T-helper 22 cell (primary cell): ENCODE measurements around the gene PPP1R12B.
"Not testable (repeated sequence)": the region's sequence is repeated elsewhere in the genome, so short reads cannot be mapped to it uniquely, and the experiment has no call there.

Source experiments
- DNase-seq: peaks from one replicate; pipeline ENCODE4 v3.0.0-alpha.2; 2020; ENCODE audit warnings: low read depth

Gene PPP1R12B

DNA sequence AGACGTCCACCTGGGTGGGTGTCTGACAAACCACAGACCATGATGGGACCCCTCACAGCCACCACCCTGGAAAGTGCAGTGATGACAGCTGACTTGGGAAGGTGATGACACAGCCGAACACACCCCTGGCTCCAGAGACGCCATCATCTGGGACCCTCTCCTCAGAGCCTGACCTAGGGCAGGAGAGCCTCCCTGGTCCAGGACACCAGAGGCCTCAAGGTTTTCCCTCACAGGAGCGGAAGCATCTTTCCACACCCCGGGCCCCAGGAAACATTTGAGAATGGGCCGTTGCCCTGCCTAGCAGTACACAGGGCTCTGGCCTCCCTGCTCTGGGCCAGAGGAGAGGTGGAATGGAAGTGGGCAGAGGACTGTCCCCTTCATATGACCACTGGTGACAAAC, 282.0 kb downstream of the PPP1R12B start:
- no peak for DNase-seq

DNA sequence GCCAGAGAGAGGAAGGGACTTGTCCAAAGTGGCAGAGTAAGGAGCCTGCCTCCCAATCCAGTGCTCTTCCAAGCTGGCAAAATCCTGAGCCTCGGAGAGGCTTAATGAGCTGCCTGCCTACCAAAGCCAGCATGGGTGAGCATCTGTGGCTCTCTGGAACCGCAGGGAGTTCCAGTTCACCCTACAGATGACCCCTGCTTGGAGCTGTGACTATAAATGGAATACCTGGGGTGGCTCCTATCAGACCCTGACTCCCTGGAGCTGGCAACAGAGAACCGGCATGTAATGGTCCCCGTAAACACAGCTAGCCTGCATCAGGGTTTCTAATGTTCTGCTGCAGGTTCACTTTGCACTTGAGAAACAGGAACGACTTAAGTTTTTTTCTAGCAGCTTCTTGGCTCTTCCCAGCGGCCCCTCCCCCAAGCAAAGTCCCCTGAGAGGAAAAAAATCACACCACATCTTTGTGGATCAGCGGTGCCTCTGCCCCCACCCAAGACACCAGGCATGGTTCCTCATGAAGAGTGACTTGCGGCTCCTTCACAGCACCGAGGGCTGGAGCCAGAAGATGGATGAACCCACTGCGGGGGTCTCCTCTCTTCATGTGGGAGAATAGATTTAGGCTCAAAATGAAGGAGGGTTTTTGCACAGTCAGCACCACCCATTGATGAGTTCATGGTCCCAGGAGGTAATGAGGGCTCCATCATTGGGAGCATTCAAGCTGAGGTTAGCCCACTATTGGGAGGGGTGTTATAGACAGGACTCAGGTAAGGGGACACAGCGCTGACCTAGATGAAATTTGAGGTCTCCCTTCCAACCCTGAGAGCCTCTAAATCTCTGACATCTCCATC, 282.8 kb downstream of the PPP1R12B start:
- DNase-seq, result no peak

DNA sequence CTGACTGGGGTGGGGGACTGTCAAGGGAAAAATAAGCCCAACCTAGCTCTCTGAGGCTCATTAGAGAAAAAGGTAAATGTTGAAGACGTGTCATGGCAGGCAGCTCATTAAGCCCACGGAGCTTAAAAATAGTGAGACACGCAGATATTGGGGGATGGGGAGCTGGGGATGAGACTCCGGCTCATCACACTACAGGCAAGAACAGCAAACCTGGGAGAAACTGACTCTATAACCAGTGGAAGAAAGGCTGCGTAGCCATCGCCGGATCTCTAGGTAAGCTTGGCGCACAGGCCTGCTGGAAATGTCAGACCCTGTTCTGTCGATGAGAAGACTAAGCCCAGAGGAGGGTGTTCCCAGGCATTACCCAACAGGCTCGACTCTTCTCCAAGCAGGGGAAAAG, 283.7 kb downstream of the PPP1R12B start:
- DNase-seq, result no peak

DNA sequence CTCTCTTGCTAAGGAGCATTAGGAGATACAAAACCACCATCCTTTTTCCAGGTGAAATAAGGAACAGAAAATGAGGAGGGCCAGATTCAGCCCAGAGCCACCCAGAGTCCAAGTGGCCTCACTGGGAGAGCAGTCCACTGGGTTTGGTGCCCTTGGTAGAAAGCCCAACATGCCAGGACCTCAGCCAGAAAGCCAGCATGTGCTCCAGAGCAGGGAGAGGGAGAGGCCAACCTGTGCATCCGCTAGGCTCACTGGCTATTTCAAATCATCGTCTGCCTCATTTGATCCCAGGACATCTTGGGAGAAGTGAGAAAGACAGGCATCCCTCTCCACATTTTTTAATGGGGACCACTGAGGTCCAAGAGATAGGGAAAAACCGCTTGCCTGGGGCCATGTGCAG, 287.7 kb downstream of the PPP1R12B start:
- DNase-seq, result not testable (repeated sequence)

DNA sequence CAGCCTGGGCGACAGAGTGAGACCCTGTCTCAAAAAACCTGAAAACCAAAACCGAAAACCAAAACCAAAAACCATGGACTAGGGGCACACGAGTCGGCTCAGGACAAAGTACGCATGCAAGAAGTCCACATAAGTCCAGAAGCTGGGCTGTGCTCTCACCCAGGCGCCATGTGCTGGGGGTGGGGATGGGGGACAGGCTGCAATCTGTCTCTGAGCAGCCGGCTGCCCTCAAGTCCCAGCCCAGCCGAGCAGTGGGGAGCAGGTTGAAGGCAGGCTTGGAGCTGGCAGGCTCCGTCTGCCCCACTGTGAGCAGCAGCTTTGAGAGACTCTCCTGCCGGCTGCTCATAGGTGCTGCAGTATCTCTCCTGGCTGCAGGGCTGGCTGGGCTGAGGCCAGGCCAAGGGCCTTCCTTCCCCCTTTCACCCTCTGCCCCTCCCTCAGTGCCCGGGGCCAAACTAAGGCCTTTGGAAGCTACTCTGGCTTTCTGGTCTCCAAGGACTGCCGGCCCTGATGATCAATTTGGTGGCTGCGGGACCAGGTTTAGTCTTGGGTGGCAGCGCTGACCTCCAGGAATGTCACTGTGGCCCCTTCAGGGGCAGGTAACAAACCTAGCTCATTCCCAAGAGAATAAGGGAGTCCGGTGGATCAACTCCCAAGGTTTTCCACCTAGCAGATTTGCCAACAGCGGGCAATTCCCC, 289.0 kb downstream of the PPP1R12B start:
- not testable (repeated sequence) for DNase-seq

DNA sequence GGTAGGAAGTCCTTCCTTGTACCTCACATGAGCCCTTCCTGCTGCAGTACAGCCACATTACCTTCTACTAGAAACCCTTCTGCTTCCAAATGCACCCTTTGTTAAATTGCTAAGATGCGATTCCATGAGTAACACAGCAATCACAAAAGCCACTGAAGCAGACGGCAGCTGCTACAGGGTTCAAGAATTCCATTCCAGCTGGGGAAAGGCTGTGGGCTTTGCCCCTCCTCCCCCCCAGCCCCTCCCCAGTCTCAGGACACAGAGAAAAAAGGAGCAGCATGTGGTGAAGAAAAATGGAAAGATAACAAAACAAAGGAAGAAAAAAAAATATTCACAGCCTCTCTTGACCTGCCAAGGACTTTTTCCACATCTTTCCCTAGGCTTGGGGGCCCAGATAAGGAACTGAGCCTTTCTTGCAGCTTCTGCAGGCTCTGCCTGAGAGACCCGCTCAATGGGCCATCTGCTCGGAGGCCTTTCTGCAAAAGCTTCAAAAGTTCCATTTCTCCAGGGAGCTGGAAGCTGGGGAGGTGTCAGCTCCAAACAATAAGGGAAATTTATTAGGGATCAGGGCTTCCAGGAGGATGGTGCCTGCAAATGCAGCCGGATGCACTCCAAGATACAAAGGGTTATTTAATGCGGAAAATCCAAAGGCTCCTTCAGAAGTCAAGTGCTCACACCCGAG, 289.7 kb downstream of the PPP1R12B start:
- no peak for DNase-seq

DNA sequence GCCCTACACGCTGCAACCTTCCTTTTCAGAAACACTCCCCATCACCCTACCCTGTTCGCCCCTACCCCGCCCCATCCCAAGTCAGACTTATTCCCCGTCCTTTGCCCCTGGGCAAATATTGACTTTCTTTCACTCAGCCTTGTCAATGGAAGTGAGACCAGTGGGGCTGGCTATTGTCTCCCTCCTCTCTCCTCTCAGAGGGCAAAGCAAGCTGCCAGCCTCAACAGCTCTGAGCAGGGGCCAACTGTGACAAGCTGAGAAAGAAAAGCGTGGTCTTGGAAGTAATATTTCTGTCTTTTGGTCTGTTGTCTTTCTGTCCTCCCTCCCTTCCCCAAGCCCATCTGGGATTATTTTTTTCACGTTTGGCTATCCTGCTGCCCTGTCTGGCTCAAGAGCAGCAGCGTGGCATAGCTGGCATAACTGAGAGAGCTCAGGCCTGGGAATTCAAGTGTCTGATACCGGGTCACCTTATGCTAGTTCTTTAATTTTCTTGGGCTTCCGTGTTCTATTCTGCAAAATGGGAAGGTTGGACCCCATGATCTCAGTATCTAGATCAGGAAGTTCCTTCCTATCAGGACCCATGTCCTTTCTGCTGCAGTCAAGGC, 290.3 kb downstream of the PPP1R12B start:
- DNase-seq, result not testable (repeated sequence)

DNA sequence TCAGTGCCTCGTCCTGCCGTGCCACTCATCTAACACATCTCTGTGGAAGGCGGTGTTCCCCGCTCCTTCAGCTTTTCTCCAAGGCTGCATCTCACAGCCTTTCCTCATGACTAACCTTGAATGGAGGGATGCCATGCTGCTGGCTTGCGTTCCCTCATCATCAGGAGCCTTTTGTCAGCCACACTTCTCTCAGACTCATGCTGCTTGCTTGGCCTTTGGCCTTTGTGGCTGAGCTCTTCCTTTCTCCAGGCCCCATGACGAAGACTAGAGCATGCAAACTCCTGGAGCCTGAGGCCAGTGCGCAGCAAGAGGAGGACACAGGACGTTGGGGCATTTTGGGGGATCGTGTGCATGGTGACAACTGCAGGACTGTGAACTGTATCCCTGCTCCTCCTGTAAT, 291.0 kb downstream of the PPP1R12B start:
- no peak for DNase-seq

DNA sequence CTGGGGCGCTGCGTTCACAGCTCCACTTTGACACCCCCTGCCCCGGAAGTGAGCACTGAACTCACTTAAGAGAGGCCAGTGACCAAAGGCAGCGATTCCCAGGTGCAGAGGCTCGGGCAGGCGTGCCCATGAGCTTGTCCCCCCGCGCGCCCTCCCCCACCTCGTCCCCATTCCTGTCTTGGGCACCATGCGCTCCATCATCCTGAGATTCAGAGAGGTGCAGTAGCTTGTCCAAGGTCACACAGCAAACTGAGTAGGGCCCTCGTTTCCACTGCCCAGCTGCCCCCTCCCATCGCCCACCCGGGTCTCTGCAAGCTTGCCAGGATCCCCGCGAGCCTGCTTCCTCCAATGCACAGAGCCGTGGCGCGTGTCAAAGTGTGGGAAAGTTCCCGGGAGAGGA, 293.7 kb downstream of the PPP1R12B start:
- no peak for DNase-seq
